Ecto neural progenitor cell (in vitro differentiated cells): ENCODE data around the gene EFNB3.

Experiments used
- DNase-seq: peaks from one replicate; pipeline ENCODE4 v3.0.0-alpha.2; 2018; ENCODE audit warnings: low spot score

Gene EFNB3

GRCh38 chr17:7717756-7718350 lies 12.9 kb downstream of the EFNB3 start:
- no peak for DNase-seq

GRCh38 chr17:7719661-7720060 lies 14.7 kb downstream of the EFNB3 start:
- DNase-seq: no peak

GRCh38 chr17:7720125-7720524 lies 15.1 kb downstream of the EFNB3 start:
- no peak for DNase-seq

DNA sequence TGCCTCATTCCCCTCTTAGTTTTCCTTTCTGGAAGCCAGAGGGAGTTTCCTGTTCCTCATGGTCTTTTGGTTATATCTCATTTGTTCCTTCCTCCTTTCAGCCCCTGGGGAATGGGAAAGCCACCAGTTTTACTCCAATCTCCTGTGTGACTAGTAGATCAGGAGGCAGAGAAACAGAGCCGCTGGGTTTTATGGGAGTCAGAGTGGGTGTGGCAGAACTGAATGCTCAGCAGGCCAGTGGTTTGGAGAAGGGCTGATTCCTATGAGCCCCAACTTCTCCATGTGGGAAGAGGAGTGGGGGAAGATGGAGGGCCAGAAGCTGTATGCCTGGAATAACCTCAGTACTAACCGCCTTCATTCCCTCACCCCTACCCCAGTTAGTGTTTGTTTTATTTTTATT lies 16.6 kb downstream of the EFNB3 start:
- DNase-seq: no peak

GRCh38 chr17:7727886-7728285 lies 22.9 kb downstream of the EFNB3 start:
- DNase-seq: no peak

- DNase-seq: no peak
These were observed 24.8 kb downstream of the EFNB3 start for GRCh38 chr17:7729816-7730215.

DNA sequence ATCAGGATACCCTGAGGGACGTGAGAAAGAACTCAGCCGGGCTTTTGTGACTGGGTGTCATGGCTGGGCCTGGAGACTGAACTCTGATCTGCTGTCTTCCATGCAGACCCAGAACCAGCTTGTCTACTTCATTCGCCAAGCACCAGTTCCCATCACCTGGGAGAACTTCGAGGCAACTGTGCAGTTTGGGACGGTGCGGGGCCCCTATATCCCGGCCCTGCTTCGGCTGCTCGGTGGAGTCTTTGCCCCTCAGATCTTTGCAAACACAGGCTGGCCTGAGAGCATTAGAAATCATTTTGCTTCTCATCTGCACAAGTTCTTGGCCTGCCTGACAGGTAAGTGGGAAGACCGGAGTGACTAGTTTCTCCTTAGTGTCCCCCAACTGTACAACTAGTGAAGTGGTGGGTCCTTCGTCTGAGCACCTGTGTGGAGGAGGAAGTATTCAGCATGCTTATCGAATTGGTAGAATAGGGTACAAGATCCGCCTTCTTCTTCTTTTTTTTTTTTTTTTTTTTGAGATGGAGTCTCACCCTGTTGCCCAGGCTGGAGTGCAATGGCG lies 28.1 kb downstream of the EFNB3 start:
- DNase-seq: no peak

- DNase-seq: no peak
These were observed 32.6 kb downstream of the EFNB3 start for GRCh38 chr17:7737601-7738000.

DNA sequence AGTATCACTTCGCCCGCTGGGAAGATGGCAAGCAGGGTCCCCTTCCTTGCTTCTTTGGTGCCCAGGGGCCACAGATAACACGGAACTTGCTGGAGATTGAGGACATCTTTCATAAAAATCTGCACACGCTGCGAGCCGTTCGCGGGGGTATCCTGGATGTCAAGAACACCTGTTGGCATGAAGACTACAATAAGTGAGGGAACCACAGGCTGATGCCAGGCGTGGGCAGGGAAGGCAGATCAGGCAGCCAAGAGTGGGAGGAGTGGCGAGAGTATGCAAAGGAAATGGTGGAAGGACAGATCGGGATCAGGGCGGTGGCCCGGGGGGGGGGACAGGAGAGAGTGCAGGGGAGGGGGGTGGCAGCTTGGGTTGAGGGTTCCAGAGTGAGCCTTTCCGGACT lies 34.7 kb downstream of the EFNB3 start:
- DNase-seq: no peak

GRCh38 chr17:7740481-7741001 lies 35.5 kb downstream of the EFNB3 start:
- DNase-seq: no peak

- DNase-seq: no peak
These were observed 37.7 kb downstream of the EFNB3 start for GRCh38 chr17:7742729-7743128.

- DNase-seq: no peak
These were observed 39.4 kb downstream of the EFNB3 start for GRCh38 chr17:7744416-7744815.

- DNase-seq: no peak
These were observed 40.9 kb downstream of the EFNB3 start for GRCh38 chr17:7745748-7746470.

GRCh38 chr17:7747635-7748071 lies 42.7 kb downstream of the EFNB3 start:
- no peak for DNase-seq

DNA sequence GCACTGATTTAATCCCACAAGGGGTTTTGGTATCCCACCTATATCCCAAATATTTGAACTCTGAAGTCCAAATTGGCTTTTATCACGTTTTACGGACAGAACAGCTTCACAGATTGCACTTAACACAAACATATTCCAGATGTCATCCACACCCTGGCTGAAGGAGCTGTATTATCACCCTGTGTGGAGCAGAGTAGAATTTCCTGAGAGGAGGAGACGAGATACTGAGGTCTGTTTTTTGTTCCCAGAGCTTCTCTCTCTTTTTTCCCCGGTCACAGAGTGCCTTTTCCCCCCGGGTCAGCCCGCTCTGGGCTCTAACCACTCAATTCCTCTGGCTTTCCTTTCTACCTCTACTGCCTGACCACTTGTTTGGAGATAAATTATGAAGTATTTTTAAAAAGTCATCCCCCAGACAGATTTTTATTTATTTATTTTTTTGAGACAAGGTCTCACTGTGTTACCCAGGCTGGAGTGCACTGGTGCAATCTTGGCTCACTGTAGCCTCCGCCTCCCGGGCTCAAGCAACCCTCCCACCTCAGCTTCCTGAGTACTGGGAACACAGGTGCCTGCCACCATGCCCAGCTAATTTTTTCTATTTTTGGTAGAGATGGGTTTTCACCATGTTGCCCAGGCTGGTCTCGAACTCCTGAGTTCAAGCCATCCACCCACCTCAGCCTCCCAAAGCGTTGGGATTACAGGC lies 43.2 kb downstream of the EFNB3 start:
- DNase-seq: no peak

DNA sequence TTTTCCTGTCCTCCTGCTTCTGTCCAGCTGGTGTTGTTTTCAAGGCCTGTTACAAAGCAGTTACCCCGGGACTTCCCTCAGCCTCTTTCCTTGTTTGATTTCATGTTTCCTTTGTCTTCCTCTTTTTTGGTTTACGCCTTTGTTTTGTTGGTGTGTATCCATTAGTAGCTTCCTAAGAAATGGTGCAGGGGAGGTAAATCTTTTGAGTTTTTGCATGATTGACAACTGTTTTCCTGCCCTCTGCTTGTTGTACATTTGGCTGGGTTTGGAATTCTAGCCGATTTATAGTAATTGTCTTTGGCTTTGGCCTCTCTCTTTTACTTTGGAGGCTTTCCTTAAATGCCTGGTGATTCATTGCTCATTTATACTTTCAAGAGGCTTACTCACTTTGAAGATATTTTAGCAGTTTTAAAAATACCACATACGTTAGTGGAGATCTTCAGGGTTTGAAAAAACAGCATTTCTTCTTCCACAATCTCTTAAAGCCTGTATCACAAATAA lies 45.4 kb downstream of the EFNB3 start:
- DNase-seq: no peak

GRCh38 chr17:7754656-7755055 lies 49.7 kb downstream of the EFNB3 start:
- no peak for DNase-seq

- DNase-seq: no peak
These were observed 50.3 kb downstream of the EFNB3 start for GRCh38 chr17:7755095-7755890.

- DNase-seq: no peak
These were observed 52.0 kb downstream of the EFNB3 start for GRCh38 chr17:7756968-7757367.
